Prostate gland (tissue), 2 donors: ENCODE results near the gene AKAP9. TPM values are rescaled to one million over a fixed set of nuclear protein-coding genes. Genes with fewer than 3 reads are reported as not detected.

ENCODE experiments used
- DNase-seq: peaks from one replicate; pipeline ENCODE4 v3.0.0-alpha.2; 2019; ENCODE audit warnings: low spot score
- H3K27ac ChIP-seq, 2 donors: fragments of 200-600 bp; sonication (generic); 2 replicates each; pipeline ENCODE4 v1.5.1; 2017 to 2019
- H3K27me3 ChIP-seq: fragments of 200-600 bp; sonication (generic); replicated peaks from 2 replicates; pipeline ENCODE4 v1.5.1; 2019; ENCODE audit not compliant: insufficient read depth
- H3K36me3 ChIP-seq, 2 donors: fragments of 200-600 bp; sonication (generic); 1 replicate in 1 of 2; 2 replicates in 1 of 2; pipeline versions ENCODE4 v1.5.1 to v1.8.1; 2017 to 2019
- H3K4me1 ChIP-seq: fragments of 200-600 bp; sonication (generic); replicated peaks from 2 replicates; pipeline ENCODE4 v1.5.1; 2019
- H3K4me3 ChIP-seq, 2 donors: fragments of 200-600 bp; sonication (generic); 2 replicates each; pipeline ENCODE4 v1.5.1; 2017 to 2019
- H3K9me3 ChIP-seq: fragments of 200-600 bp; sonication (generic); 2 replicates; pipeline ENCODE4 v1.5.1; 2017
- POLR2A ChIP-seq: fragments of 450-650 bp; IDR thresholded peaks from one replicate; pipeline ENCODE4 v1.6.1; 2016; ENCODE audit warnings: antibody characterized with exemption, mild to moderate bottlenecking
- POLR2AphosphoS5 ChIP-seq: sonication (generic); formaldehyde crosslinking; IDR thresholded peaks from one replicate; pipeline ENCODE4 v1.6.1; 2017; ENCODE audit warnings: antibody characterized with exemption
- WGBS: methylation state at CpG from one replicate; pipeline ENCODE4 v1.1.5; 2018; 5-methylcytosine and 5-hydroxymethylcytosine counted together
- intact Hi-C: fragments of 100-400 bp; cut with DNase I; formaldehyde crosslinking; loops from one replicate; pipeline ENCODE4 v1.14.2; 2022
- total RNA-seq, 2 donors: library from RNA; depleted of rRNA; stranded (reverse); fragments of >200 nt; gene quantifications; one replicate each; pipeline ENCODE4 v1.1.0, GENCODE V29; 2016
- TF ChIP-seq, protein P1 (sequence below), 4 experiments: fragments of 200-600 bp in 2 of 4; fragments of 450-650 bp in 2 of 4; sonication (generic) in 2 of 4; IDR thresholded peaks; 1 replicate in 3 of 4; 2 replicates in 1 of 4; pipeline ENCODE4 v1.5.1; 2016 to 2019; ENCODE audit warnings: antibody characterized with exemption in 4 of 4, mild to moderate bottlenecking in 2 of 4, moderate library complexity in 2 of 4

Gene AKAP9
- total RNA-seq, 2 donors from 2014 or later = 61.8 to 80.1 TPM

DNA sequence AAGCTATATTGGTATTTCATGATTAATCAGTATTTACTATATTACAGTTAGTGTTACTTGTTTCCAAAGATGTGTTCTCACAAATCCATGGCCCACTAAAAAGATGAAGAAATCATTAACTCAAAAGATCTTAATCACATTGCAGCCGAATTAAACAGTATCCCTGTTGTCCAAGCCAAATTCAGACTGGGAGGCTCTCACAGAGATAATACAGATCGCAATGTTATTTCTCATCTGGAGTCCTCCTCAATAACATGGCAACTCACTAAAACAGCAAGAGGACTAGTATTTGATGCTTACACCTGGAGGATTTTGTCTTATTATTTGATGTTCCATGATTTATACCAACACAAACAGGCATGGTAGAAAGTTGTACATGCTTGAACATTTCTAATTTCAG lies 170.2 kb downstream of the AKAP9 start:
- H3K36me3 ChIP-seq = no peaks in the 10 kb centered on the region
- intact Hi-C loops = no loop called here

DNA sequence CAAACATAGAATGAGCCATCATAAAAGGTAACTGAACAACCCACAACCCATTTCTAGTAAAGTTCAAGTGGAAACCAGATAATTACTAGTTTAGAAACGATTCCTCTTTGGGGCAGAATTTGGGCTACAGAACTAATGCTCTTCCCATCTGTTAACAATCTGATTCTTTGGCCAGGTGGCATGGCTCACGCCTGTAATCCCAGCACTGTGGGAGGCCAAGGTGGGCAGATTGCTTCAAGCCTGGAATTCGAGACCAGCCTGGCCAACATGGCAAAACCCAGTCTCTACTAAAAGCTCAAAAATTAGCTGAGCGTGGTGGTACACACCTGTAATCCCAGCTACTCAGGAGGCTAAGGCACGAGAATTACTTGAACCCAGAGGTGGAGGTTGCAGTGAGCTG lies 175.2 kb downstream of the AKAP9 start:
- WGBS = 98% methylated on average over 5 of the region's 5 CpGs
- DNase-seq = no peak
- Histone ChIP-seq H3K36me3 (no peaks in the 10 kb centered on the region), H3K9me3 (no peaks in the 10 kb centered on the region), H3K27ac (no peak overlapping the region), H3K4me1 (no peaks in the 10 kb centered on the region), H3K27me3 (no peaks in the 10 kb centered on the region), H3K4me3 (no peak overlapping the region)
- intact Hi-C loops = no loop called here
- TF ChIP-seq POLR2A (no peak), POLR2AphosphoS5 (no peak)
- TF ChIP-seq, protein P1, sequence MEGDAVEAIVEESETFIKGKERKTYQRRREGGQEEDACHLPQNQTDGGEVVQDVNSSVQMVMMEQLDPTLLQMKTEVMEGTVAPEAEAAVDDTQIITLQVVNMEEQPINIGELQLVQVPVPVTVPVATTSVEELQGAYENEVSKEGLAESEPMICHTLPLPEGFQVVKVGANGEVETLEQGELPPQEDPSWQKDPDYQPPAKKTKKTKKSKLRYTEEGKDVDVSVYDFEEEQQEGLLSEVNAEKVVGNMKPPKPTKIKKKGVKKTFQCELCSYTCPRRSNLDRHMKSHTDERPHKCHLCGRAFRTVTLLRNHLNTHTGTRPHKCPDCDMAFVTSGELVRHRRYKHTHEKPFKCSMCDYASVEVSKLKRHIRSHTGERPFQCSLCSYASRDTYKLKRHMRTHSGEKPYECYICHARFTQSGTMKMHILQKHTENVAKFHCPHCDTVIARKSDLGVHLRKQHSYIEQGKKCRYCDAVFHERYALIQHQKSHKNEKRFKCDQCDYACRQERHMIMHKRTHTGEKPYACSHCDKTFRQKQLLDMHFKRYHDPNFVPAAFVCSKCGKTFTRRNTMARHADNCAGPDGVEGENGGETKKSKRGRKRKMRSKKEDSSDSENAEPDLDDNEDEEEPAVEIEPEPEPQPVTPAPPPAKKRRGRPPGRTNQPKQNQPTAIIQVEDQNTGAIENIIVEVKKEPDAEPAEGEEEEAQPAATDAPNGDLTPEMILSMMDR (IDR thresholded peaks at IDR 0.05) = no peak

More for the DNA sequence above, 170.2 kb downstream of the AKAP9 start:
- 61% methylated on average over 2 of the region's 2 CpGs for WGBS
- H3K27me3 ChIP-seq = no peaks in the 10 kb centered on the region
- DNase-seq = no peak
- H3K4me1 ChIP-seq = no peaks in the 10 kb centered on the region
- H3K27ac ChIP-seq = no peak overlapping the region
- H3K9me3 ChIP-seq = no peaks in the 10 kb centered on the region
- TF ChIP-seq, protein P1 (IDR thresholded peaks at IDR 0.05) = no peak
- no peak for TF ChIP-seq POLR2AphosphoS5
- H3K4me3 ChIP-seq = no peak overlapping the region

DNA sequence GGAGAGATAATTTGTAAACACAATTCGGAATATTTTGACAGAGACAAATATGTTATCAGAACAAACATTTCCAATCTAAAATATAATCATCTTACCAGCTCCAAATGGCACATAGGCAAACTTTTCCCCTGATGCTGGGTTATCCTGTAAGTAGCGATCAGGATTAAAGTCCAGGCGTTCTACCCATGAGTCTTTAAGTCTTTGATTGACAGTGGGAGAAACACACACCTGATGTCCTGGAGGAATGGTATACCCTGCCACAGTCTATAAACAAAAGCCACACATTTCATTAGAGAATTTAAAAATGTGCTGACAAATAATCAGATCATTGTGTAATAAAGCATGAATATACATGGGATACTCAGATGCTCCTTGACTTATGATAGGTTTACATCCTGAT lies 176.3 kb downstream of the AKAP9 start:
- Histone ChIP-seq H3K27me3 (no peaks in the 10 kb centered on the region), H3K36me3 (no peaks in the 10 kb centered on the region), H3K9me3 (no peaks in the 10 kb centered on the region), H3K27ac (no peak overlapping the region), H3K4me3 (no peak overlapping the region), H3K4me1 (no peaks in the 10 kb centered on the region)
- WGBS = 86% methylated on average over 3 of the region's 3 CpGs
- intact Hi-C loops = no loop called here
- TF ChIP-seq, protein P1 (IDR thresholded peaks at IDR 0.05) = no peak
- TF ChIP-seq POLR2A = no peak
- no peak for TF ChIP-seq POLR2AphosphoS5
- no peak for DNase-seq

DNA sequence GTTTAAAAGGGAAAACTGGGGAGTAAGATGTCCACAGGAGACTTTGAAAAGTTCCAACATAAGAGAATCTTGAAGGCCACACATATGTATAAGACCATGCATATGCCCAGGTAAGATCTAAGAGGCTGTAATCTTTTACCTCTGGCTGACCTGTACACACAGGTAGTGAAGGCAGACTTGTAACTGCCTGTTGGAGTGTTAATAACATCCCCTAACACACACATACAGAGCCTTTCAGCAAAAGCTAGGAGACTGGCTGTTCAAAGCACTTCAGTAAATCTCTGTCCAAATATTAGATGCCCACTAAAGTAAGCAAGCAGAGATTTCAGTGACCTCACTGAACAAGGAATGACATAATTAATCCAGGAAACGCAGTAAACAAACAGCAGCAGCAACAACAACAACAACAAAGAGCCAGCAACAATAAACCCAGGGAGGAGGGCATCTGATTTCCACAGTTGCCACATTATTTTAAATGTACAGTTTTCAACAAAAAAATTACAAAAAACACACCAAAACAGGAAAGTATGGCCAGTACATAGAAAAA lies 178.6 kb downstream of the AKAP9 start:
- Histone ChIP-seq H3K9me3 (no peaks in the 10 kb centered on the region), H3K27me3 (no peaks in the 10 kb centered on the region), H3K36me3 (no peaks in the 10 kb centered on the region), H3K27ac (no peak overlapping the region), H3K4me1 (no peaks in the 10 kb centered on the region), H3K4me3 (no peak overlapping the region)
- DNase-seq = no peak
- 75% methylated on average over 1 of the region's 1 CpG for WGBS
- TF ChIP-seq POLR2AphosphoS5 = no peak
- intact Hi-C loops = no loop called here

DNA sequence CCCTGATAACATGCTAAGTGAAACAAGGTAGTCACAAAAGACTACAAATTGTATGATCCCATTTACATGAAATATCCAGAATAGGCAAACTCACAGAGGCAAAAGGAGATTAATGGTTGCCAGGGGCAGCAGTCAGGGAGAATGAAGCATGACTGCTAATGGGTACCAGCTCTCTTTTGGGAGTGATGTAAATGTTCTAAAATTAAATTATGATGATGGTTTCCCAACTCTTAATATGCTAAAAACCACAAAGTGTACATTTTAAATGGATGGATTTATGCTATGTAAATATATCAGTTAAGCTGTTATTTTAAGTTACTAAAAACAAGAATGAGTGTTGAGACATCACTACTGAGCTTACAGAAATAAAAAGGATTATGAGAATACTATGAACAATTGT lies 181.0 kb downstream of the AKAP9 start:
- DNase-seq = no peak
- no peaks in the 10 kb centered on the region for H3K9me3 ChIP-seq
- H3K4me3 ChIP-seq = no peak overlapping the region
- no peak overlapping the region for H3K27ac ChIP-seq
- intact Hi-C loops = no loop called here
- no peaks in the 10 kb centered on the region for H3K36me3 ChIP-seq
- no peaks in the 10 kb centered on the region for H3K4me1 ChIP-seq
- no peaks in the 10 kb centered on the region for H3K27me3 ChIP-seq
- TF ChIP-seq POLR2A (no peak), POLR2AphosphoS5 (no peak)
- TF ChIP-seq, protein P1 (IDR thresholded peaks at IDR 0.05) = no peak
